HL-60/S4 (cell line): ENCODE results near the gene AOPEP.

Experiments
- in situ Hi-C: fragments of 300-500 bp; cut with MboI; formaldehyde crosslinking; loops from 2 replicates; pipeline ENCODE4 v1.14.3; 2022; ENCODE audit warnings: low sequenced_read_pairs

AOPEP gene

GRCh38 chr9:95124582-95125367 is 398.3 kb downstream of the AOPEP start:
- in situ Hi-C loops = loop anchor here (10.0 kb wide), 1 partner anchor 340 kb away; no protein-coding TSS in a partner anchor

GRCh38 chr9:95125652-95126051 is 399.2 kb downstream of the AOPEP start:
- in situ Hi-C loops = loop anchor here (10.0 kb wide), 1 partner anchor 341 kb away; no protein-coding TSS in a partner anchor

GRCh38 chr9:95126739-95127138 is 400.2 kb downstream of the AOPEP start:
- in situ Hi-C loops = loop anchor here (10.0 kb wide), 1 partner anchor 342 kb away; no protein-coding TSS in a partner anchor

GRCh38 chr9:95127249-95128176 is 401.0 kb downstream of the AOPEP start:
- in situ Hi-C loops = loop anchor here (10.0 kb wide), 1 partner anchor 343 kb away; no protein-coding TSS in a partner anchor

GRCh38 chr9:95128177-95128524 is 401.7 kb downstream of the AOPEP start:
- in situ Hi-C loops = loop anchor here (10.0 kb wide), 1 partner anchor 343 kb away; no protein-coding TSS in a partner anchor

- in situ Hi-C loops = loop anchor here (10.0 kb wide), 2 partner anchors 345 to 445 kb away; no protein-coding TSS in a partner anchor
Observed at GRCh38 chr9:95129476-95130291, 403.2 kb downstream of the AOPEP start.

GRCh38 chr9:95130484-95130883 is 404.0 kb downstream of the AOPEP start:
- in situ Hi-C loops = loop anchor here (10.0 kb wide), 1 partner anchor 446 kb away; no protein-coding TSS in a partner anchor

GRCh38 chr9:95131023-95131943 is 404.8 kb downstream of the AOPEP start:
- in situ Hi-C loops = loop anchor here (10.0 kb wide), 1 partner anchor 446 kb away; no protein-coding TSS in a partner anchor

GRCh38 chr9:95132366-95133324 is 406.1 kb downstream of the AOPEP start:
- in situ Hi-C loops = loop anchor here (10.0 kb wide), 1 partner anchor 448 kb away; no protein-coding TSS in a partner anchor

GRCh38 chr9:95133325-95133705 is 406.8 kb downstream of the AOPEP start:
- in situ Hi-C loops = loop anchor here (10.0 kb wide), 1 partner anchor 449 kb away; no protein-coding TSS in a partner anchor

- in situ Hi-C loops = loop anchor here (10.0 kb wide), 1 partner anchor 450 kb away; no protein-coding TSS in a partner anchor
Observed at GRCh38 chr9:95134457-95134881, 408.0 kb downstream of the AOPEP start.

- in situ Hi-C loops = loop anchor here (10.0 kb wide), 1 partner anchor 451 kb away; no protein-coding TSS in a partner anchor
Observed at GRCh38 chr9:95135756-95136155, 409.3 kb downstream of the AOPEP start.
